ENCODE measurements around the gene LENG8.

GRCh38 chr19:54477650-54478049 is 28.7 kb downstream of the LENG8 start:
- no peak for TF ChIP-seq POLR2AphosphoS5 (IDR thresholded peaks at IDR 0.05)
- no peak for TF ChIP-seq CTCF (IDR thresholded peaks at IDR 0.05)

Measured in stomach (tissue), 4 donors.